HG02763 (cell line): Measurements from ENCODE around the gene LGALS13.

Experiments
- ATAC-seq: cut with Tn5 transposase; IDR thresholded peaks from one replicate; pipeline ENCODE4 v1.9.1; 2021; ENCODE audit warnings: mild to moderate bottlenecking, moderate library complexity; ENCODE audit not compliant: unreplicated experiment

The LGALS13 gene, protein sequence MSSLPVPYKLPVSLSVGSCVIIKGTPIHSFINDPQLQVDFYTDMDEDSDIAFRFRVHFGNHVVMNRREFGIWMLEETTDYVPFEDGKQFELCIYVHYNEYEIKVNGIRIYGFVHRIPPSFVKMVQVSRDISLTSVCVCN

DNA sequence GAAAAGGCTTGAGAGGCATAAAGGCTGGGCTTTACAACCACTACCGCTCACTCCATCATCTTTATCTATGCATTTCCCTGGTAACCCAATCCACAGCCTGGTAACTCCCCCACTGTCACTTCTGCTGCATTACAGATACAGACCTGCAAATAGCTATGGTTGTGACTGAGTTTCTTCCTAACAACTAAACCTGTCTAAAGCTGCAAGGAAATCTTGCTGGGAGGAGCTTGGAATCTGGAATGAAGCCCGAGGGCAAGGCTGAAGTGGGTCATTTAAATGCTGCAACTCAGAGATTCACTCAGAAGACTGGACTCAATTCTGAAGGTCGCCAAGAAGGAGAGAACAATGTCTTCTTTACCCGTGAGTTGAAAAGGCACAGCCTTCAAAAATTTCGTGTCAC, at the start of gene LGALS13:
Gene LGALS13, plus strand, starts transcription at position 301 of the 400 bp plus-strand sequence. Its CDS starts 45 bp downstream, at position 346.
- ATAC-seq: no peak

DNA sequence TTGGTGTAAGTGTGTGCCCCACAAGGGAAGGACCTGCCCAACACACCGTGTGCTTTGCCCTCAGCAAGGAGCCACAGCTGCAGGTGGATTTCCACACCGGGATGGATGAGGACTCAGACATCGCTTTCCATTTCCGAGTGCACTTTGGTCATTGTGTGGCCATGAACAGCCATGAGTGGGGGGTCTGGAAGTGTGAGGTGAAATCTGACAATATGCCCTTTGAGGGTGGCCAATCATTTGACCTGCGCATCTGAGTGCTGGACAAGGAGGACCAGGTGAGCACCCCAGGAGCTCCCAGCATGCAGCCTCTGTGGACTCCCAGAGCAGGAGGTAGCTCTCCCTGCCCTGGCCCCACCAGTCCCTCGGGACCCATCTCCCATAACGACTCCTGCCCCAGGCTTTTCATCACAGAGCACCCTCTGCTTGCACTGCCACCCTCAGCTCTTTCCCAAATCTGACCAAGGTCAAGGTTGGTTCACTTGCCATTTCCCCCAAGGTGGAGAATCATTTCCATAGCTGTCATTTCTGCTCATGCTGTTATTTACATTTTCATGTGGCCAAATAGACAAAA, 49.2 kb upstream of the LGALS13 start:
- ATAC-seq: no peak

DNA sequence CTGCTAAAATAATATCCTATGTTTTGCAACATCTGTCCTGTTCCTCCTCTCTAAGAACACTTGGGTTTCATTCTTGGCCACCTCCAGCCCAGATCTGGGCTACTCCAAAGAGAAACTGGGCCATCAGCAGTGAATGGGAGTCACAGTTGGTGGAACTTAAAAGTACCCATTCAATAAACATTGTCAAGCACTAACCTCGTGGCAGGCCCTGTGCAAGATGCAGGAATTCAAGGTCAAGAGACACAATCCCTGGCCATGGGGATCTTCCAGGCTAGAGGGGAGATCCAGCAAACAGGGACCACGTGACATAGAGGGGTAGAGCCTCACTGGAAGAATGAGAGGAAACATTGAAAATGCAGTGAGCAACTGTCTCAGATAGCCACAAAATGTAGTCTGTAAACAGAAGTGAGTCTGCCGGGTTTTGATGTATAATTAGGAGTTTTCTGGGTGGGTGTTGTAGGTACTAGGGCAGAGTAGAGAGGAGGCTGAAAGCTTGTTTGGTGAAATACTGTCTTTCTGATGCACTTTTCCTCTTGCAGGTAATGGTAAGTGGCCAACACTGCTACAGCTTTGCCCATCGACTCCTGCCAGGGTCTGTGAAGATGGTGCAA, 47.5 kb upstream of the LGALS13 start:
- ATAC-seq: no peak

DNA sequence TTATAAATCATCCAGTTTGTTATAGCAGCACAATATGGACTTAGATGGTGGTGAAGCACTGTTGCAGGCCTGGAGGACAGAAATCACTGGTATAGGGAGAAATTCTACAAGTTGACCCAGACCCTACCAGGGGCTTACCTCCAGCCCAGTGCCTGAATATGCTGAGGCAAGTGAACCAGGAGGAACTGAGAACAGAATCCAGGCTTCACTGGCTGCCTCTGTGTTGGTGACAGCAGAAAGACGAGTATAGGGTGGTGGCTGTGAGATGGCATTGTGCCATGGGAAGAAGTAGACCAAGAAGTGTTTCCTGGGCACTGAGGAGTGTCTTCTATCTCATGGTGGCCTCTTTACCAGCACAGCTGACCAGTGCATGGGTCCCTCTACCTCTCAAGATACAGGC, 46.4 kb upstream of the LGALS13 start:
- ATAC-seq: no peak

DNA sequence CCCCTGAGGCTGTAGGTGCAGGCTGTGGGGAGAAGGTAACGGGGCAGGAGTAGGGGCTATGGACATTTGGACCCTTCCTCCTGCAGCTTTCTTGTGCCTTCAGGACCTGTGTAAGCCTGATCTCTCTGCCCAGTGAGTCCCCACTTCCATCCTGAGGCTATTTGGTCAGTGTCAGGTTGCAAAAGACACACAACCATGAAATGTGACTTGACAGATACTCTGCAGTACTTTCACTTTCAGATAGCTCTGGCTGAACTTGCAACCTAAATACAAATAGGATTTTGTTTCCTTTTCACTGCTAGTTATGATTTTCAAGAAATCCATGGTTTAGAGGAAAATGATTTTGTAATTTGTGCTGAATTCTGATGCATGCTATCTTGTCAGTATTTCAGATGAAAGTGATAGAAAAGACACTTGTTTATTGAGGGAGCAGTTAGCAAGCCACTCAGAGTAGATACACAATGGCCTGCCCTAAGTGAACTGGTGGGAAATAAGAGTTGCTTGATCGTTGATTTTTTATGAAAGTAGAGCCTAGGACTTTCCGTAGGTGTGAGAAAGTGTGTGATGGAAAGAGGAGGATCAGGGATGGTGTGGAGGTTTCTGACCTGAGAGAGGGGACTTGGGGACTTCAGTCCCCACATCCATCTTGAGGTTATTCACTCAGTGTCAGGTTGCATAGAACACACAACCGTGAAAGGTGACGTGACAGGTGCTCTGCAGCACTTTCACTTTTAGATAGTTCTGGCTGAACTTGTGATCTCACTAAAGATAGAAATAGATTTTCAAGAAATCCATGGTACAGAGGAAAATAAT, 44.3 kb upstream of the LGALS13 start:
- ATAC-seq: no peak

DNA sequence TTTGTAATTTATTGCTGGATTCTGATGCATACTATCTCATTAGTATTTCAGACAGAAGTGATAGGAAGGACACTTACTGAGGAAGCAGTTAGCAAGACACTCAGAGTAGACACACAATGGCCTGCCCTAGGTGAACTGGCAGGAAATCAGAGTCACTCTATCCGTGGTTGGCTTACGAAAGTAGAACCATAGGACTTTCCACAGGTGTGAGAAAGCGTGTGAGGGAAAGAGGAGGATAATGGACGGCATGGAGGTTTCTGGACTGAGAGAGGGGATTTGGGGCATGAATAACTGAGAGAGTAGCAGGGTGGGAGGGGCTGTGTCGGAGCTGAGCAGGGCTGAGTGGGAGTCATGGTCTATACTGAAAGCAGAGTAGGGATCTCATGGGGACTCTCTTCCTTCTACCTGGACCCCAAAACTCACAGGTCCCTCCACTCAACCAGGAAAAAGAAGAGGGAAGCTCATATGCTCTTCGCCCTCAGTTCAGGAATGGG, 43.7 kb upstream of the LGALS13 start:
- no peak for ATAC-seq

DNA sequence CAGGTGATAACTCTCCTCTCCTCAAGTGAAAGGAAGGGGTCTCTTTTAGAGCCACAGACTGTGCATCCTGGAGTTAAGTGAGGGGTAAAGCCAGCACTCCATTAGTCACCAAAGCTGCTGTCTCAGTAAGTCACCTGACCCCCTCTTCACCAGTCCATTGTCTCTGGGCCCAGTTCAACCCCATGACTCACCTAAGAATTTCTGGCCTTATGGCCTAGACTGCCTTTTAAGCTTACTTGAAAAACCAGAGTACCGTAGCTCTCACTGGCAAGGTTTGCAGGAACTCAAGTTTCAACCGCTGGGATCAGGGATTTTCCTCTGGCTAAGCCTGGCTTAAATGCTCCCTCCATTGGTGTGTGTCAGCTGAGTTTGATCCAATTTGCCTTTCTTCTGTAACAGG, 38.9 kb upstream of the LGALS13 start:
- no peak for ATAC-seq

DNA sequence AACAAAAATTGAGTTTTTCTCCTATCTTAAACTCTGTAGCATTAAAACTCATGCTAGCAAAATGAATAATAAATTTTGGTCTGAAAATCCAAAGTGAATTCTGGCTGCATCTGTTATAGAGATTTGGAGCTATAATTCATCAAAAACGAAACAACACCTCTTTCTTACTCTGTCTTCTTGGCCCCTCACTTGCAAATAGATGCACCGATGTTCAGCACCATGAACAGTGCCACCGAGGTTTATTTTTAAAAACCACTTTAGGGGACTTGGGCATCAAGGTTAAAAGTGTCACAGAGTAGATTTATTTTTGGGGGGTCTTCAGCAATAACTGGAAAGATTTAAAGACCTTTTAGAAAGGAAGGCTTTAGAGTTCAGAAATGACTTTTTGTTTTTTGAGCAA, 36.3 kb upstream of the LGALS13 start:
- ATAC-seq: no peak

DNA sequence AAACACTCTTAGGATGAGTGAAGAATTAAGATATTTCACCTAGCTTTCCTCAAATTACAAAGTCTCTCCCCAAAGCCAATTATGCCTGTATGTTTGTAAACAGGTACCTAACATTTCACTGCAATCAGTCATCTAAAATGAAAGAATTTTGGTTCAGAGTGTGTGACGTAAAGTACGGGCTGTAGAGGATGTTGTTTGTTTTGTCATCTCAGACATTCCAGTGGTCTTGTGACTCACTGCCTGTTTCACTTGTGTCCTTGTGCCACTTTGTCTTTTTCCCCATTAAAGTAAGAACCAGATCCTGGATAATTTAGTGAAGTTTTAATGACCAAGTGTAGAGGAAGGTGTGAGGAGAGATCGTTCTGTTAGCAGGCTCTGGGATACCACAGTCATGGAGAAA, 33.7 kb upstream of the LGALS13 start:
- ATAC-seq: no peak

DNA sequence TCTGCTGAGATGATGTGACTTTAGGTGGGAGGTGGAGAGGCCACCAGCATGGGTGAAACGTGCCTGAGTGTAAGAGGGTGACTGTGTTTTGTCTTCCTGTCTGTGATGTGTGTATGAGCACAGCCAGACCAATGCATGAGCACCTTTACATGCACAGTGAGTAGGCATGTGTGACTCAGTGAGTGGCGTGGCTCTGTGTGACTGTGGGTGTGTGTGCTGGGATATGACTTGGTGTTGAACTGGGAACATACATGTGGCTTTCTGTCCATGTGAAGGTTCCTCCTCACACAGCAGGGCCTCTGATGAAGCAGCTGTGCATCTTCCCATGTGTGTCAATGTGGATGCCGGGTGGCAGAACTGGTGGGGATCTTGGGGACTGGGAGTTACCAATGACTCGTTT, 19.9 kb upstream of the LGALS13 start:
- ATAC-seq: no peak

DNA sequence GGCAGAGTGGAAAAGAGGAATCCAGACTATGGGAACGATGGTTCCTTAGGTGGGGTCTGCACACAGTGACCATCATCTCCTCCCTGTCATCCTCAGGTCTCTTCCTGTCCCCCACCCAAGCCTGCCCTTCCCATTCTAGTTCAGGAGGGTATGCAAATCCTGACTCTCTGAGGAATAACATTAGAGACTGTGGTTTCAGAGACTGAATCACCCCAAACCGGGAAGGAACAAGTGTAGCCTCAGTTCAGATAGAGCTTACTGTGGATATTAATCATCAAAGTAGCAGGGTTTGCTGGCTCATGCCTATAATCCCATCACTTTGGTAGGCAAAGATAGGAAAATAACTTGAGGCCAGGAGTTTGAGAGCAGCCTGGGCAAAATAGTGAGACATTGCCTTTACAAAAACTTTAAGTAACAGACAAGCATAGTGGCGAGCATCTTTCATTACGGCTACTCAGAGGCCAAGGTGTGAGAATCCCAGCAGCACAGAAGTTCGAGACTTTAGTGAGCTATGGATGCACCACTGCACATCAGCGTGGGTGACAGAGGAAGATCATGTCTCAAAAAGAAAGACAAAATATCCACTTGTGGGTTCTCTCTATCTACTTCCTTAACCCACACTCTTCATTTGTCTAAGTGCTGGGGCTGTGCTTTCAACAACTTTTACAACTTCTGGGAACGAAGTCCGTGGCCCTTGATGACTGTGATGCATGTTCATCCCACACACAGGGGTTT, 19.3 kb upstream of the LGALS13 start:
- no peak for ATAC-seq

DNA sequence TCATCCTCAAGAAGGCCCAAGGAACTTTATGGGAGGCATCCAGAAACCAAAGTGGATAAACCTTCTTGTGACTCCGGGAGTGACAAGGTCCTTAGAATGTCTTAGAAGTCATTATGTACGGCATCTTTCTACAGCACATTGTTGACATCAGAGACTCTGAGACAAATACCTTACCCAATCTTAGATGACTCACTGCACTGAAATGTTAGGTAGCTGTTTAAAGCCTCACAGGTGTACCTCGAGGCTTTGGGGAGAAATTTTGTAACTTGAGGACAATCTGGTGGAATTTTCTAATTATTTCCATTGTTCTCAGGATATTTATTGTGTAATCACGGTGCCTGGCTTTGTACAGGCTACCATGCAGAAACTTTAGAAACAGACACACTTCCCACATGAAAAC, 14.8 kb upstream of the LGALS13 start:
- ATAC-seq: no peak

DNA sequence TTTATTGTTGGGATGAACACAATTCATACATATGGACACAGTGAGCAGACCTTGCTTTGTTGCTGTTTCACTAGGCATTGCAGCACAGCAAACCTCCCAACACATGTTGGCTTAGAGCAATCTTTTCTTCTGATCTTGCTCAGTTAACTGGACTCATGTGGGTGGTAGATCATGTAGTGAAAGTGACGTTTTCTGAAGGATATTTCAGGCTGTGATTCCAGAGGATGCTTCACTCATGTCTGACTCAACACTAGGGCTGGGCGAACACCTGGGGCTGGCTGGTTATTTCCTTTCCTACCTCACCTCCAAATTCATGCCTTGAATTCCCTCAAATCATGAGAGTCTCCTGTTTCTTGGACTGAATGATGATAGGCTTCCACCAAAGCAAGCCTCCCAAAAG, 14.3 kb upstream of the LGALS13 start:
- ATAC-seq: no peak

DNA sequence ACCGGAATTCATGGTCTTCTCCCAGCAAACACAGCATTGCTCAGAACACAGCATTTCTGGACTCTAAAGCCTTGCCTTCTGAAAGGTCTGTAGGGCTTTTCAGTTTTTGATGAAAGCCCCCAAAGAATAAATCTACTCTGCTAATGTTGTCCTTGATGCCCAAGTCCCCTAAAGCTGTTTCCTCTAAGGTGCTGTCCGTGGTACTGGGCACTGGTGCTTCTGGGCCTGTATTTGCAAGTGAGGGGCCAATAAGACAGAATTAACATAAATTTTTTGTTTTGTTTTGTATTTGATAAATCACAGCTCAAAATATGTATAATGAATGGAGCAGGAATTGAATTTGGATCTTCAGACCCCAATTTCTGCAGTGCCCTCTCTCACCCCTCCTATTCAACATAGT, 12.1 kb upstream of the LGALS13 start:
- no peak for ATAC-seq

DNA sequence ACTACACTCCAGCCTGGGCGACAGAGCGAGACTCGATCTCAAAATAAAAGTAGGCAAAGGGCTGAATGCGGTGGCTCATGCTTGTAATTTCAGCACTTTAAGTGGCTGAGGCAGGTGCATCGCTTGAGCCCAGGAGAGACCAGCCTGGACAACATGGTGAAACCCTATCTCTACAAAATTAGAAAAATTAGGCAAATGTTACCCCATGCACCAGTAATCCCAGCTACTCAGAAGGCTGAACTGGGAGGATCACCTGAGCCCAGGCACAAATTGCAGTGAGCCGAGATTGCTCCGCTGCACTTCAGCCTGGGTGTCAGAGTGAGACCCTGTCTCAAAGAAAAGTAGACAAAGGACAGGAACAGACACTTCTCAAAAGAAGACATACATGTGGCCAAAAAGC, 9.9 kb upstream of the LGALS13 start:
- no peak for ATAC-seq

DNA sequence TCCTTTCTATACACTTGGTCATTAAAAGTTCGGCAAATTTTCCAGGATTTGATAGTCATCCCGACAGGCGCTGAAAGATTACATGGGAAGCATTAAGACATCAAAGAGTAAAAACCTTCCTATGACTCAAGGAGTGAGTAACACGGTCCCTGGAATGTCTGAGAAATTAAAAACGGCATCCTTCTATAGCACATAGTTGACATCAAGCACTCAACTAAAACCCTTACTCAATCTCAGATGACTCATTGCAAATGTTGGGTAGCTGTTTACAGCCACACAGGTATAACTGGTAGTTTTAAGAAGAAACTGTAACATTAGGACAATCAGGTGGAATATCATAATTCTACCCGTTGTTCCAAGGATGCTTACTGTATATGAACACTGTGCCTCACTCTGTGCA, 6.4 kb upstream of the LGALS13 start:
- no peak for ATAC-seq

DNA sequence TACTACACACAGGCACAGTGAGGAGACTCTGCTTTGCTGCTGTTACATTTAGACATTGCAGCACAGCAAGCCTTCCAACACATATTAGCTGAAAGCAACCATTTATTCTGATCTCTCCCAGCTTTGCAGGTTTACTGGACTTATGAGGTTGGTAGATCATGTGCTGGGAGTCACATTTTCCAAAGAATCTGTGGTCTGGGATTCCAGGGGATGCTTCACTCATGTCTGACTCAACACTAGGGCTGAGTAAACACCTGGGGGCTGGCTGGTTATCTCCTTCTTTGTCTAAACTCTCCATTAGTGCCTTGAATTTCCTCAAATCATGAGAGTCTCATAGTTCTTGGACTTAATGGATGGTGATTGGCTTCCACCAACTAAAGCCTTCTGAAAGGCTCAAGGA, 5.4 kb upstream of the LGALS13 start:
- ATAC-seq: no peak

DNA sequence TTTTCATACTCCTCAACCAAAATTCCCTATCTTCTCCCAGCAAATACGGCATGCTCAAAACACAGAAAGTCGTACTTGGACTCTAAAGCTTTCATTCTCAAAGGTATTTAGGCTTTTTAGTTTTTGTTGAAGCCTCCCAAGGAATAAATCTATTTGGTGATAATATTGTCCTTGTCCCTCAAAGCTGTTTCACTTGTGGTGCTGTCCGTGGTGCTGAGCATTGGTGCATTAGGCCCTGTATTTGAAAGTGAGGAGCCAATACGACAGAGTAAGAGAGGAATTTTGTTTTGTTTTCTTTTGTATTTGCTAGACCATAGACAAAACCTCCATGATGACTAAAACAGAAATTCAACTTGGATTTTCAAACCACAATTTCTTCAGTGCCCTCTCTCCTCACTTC, 3.2 kb upstream of the LGALS13 start:
- no peak for ATAC-seq

DNA sequence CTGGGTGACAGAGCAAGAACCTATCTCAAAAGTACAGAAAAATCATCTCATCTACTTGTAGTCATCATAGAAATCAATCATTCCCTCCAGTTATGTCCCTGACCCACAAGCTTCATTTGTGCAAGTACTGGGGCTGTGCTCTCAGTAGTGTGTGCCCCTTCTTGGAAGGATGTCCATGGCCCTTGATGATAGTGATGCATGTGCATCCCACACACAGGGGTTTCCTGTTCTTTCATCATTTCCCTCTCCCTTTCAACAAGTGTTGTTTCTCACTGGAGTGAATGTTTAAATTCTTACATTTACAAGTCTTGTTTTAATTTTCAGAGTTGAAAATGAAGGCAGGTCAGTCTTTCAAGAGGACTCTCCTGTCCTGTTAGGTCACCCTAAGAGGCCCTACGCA, 1.5 kb downstream of the LGALS13 start:
- no peak for ATAC-seq

DNA sequence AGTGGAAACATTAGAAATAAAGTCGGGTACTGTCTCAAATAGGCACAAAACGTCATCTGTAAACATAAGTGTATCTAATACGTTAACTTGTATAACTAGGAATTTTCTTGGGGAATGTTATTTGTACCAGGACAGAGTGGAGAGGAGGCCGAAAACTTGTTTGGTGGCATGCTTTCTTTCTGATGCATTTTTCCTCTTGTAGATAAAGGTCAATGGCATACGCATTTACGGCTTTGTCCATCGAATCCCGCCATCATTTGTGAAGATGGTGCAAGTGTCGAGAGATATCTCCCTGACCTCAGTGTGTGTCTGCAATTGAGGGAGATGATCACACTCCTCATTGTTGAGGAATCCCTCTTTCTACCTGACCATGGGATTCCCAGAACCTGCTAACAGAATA, 4.7 kb downstream of the LGALS13 start:
- no peak for ATAC-seq

DNA sequence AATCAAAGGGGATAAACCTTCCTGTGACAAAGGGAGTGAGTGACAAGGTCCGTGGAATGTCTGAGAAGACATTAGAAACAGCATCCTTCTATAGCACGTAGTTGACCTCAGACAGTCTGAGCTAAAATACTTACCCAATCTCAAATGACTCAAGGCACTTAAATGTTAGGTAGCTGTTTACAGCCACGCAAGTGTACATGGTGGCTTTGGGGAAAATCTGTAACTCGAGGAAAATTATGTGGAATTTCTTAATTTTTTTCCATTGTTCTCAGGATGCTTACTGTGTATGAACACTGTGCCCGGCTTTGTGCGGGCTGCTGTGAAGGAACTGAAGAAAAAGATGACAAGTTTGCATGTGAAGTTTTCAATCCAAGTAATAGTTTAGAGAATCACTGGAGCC, 5.2 kb downstream of the LGALS13 start:
- no peak for ATAC-seq
